Activated T-helper 9 cell treated with anti-CD3 and anti-CD28 coated beads, Interleukin-2, amount 50 U/mL, for 16 hours (primary cell): ENCODE measurements around the gene TSPAN16.

Source experiments
- DNase-seq: peaks from one replicate; pipeline ENCODE4 v3.0.0-alpha.2; 2020; ENCODE audit warnings: low read depth

Gene TSPAN16

GRCh38 chr19:11295665-11296245, at the start of gene TSPAN16:
Gene TSPAN16, plus strand, starts transcription at chr19:11296160. Its CDS starts 138 bp downstream, at chr19:11296298.
- no peak for DNase-seq

GRCh38 chr19:11246941-11247340, 49.0 kb upstream of the TSPAN16 start:
- no peak for DNase-seq

GRCh38 chr19:11247391-11247790, 48.6 kb upstream of the TSPAN16 start:
- no peak for DNase-seq

DNA sequence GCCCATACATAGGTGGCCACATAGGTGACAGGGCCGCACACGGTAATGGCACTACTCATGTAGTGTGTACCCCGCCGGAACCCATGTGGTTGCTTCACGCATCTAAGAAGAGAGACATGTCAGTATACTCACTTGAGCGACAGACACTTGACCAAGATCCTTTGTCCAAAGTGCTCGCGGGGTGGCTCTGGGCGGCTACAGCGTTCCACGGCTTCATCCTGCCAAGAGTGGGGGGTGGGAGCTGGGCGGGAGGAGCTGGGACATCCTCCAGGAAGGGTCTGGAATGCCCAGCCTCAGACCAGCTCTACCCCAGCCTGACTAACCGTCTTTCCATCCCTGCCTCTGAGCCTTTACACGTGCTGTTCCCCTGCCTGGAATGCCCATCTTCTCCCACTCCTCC, 48.0 kb upstream of the TSPAN16 start:
- DNase-seq: no peak

- DNase-seq: no peak
These were observed 47.1 kb upstream of the TSPAN16 start for GRCh38 chr19:11248852-11249251.

DNA sequence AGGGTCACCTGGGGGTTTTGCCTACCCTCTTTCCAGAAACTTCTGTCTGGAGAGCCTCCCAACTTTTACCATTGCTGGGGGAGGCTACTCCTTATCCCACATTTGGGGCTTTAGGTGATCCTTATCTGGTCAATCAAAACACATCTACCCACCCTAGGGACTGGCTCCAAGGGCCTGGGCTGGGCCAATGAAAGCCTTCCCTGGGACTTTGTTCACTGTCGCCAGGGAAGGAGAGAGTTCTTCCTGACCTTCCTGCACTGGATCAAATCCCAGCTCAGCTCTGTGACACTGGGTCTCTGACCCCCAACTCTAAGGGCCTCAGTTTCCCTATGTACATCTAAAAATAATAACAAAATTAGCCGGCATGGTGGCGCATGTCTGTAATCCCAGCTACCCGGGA, 44.7 kb upstream of the TSPAN16 start:
- DNase-seq: no peak

- DNase-seq: no peak
These were observed 44.2 kb upstream of the TSPAN16 start for GRCh38 chr19:11251650-11252314.

GRCh38 chr19:11252665-11253355, 43.1 kb upstream of the TSPAN16 start:
- DNase-seq: no peak

- DNase-seq: no peak
These were observed 41.3 kb upstream of the TSPAN16 start for GRCh38 chr19:11254666-11255065.

GRCh38 chr19:11256189-11256588, 39.8 kb upstream of the TSPAN16 start:
- DNase-seq: no peak

DNA sequence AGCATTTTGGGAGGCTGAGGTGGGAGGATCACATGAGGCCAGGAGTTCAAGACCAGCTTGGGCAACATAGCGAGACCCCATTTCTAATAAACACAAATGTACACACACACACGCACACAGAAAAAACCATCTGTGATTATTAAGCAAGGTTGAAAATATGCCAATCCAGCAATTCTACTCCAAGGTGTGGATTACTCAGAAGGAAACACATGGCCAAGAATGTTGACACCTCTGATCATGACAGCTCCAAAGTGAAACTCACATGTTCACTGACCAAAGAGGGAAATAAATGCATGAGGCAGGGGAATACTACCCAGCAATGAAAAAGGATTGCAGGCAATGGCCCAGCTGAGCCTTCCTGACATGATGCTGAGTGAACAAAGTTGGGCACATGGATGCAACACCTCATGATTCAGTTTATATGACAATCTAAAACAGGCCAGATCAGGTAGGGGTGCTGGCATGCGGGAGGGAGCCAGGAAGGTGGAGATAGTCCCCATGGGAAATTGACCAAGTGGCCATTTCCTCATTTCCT, 38.0 kb upstream of the TSPAN16 start:
- no peak for DNase-seq

DNA sequence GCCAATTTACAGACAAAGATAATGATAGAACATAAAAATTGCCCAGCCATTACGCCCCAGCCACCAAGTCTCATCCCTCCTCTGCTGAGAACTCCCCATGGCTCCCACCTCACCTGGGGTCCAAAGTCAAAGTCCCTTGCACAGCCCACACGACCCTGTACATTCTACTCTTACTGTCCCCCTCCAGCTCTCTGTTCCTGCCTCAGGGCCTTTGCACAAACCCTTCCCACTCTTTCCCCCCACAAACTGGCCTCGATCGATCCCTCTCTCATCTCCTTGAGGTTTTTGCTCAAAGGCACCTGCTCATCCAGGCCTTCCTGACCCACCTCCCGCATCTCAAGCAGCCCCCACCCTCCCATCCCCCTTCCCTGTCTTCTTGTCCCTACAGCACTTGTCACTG, 35.0 kb upstream of the TSPAN16 start:
- DNase-seq: no peak

DNA sequence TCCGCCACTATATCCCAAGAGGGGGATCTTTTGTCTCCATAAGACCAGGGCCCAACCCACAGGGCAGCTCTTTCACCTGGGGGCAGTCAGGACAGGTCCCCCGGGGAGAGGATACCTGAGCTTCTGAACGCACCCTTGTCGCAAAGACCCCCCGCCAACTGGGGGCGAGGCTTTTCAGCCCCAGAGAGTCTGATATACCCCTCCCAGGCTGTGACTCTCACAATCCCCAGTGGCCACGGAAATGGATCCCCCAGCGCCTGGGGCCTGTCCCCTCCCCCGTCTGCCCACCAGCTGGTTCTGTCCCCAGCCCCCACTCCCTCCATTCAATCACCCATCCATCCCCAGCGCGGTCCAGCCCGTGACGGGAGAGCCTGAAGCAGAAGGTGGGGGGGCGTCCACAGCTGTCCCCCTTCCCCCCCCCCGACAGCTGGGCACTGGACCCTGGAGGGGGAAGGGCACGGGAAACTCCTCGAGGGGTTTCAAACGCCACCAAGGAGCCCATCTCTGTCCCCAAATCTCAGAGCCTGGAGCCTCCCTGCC, 34.5 kb upstream of the TSPAN16 start:
- DNase-seq: no peak

- no peak for DNase-seq
These were observed 33.8 kb upstream of the TSPAN16 start, which contains the start of gene DOCK6 for GRCh38 chr19:11261971-11262839. Gene DOCK6, minus strand, starts transcription at chr19:11262524. Its CDS starts 84 bp downstream, at chr19:11262440.

GRCh38 chr19:11263726-11264125, 32.2 kb upstream of the TSPAN16 start:
- DNase-seq: no peak

GRCh38 chr19:11264452-11265176, 31.3 kb upstream of the TSPAN16 start:
- DNase-seq: no peak

- no peak for DNase-seq
These were observed 30.7 kb upstream of the TSPAN16 start for GRCh38 chr19:11265177-11265784.

GRCh38 chr19:11265785-11266236, 30.1 kb upstream of the TSPAN16 start:
- no peak for DNase-seq

DNA sequence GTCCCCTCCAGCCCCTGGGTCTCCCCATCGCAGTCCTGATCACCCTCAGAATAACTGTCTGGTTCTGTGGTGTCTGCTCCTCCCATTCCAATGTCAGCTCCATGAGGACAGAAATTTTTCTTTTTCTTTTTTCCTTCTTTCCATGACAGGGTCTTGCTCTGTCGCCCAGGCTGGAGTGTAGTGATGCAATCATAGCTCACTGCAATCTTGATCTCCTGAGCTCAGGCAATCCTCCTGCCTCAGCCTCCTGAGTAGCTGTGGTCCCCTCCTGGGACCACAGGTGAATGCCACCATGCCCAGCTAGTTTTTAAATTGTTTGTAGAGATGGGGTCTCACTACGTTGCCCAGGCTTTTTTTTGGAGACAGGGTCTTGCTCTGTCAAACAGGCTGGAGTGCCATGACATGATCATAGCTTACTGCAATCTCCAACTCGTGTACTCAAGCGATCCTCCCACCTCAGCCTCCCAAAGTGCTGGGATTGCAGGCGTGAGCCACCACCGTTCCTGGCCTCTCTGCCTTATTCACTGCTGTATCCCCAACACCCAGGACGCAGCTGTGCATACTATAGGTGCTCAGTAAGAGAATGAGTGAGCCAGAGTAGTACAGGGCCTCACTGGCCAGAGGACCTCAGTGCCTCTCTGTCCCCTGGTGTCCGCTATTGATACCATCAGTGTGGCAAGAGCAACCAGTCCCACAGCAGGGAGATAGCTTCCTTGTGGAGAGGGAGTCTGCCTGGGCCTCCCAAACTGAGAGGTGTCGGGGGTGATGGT, 28.5 kb upstream of the TSPAN16 start:
- DNase-seq: no peak

DNA sequence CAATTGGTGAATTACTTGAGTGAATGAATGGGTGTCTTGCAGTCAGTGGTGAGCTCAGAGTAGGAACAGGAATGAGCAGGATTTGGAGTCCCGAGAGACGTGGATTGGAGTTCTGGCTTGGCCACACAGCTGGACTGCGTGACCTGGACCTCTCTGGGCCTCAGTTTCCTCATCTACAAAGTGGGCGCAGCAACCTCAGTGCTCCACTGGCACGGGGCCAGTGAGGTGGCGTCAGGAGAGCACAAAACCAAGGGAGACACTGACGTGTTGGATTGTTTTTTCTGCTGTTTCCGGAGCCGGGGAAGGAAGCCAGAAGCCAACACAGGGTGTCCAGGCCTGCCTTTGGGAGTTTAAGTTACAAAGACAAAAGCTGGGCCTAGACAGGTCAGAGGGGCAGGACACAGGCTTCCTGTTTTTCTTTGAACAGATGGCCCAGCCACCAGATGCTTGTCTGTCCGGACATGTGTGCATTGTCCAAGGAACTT, 27.1 kb upstream of the TSPAN16 start:
- DNase-seq: no peak
